SHP77 (cell line): ENCODE data around the gene PREX1.

Source experiments
- DNase-seq, 2 experiments: peaks; one replicate each; lab custom pipeline; 2025; lab: John Stamatoyannopoulos, UW

Gene PREX1

DNA sequence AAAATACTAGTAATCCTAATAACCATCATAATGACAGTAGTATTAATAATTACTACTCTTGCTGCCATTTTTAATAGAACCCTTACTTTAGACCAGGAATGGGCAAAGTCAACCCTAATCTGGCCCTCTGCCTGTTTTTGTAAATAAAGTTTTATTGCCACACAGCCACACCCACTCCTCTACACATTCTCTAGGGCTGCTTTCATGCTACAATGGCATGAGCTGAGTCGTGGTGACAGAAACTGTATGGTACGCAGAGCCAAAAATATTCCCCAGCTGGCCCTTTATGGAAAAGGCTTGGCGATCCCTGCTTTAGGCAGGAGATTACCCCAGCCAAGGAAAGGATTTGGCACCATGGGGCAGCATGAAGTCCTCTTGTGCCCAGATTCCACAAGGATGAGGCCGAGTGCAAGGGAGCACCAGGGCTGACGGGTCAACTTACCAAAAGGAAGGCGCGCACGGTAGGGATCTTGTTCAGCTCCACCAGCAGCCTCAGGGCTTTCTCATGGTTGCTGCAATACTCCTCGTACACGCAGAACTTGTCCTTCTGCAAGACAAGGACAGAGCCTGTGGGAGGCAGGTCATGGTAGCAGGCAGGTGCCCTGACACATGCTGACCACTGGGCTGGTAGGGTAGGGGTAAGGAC, 93.6 kb downstream of the PREX1 start:
- DNase-seq, result no peak

GRCh38 chr20:48733296-48733790, 94.5 kb downstream of the PREX1 start:
- no peak for DNase-seq

- no peak for DNase-seq
These were observed 95.5 kb downstream of the PREX1 start for GRCh38 chr20:48732081-48732829.

- no peak for DNase-seq
These were observed 96.3 kb downstream of the PREX1 start for GRCh38 chr20:48731536-48731935.

- DNase-seq, result no peak
These were observed 96.8 kb downstream of the PREX1 start for GRCh38 chr20:48730977-48731376.

DNA sequence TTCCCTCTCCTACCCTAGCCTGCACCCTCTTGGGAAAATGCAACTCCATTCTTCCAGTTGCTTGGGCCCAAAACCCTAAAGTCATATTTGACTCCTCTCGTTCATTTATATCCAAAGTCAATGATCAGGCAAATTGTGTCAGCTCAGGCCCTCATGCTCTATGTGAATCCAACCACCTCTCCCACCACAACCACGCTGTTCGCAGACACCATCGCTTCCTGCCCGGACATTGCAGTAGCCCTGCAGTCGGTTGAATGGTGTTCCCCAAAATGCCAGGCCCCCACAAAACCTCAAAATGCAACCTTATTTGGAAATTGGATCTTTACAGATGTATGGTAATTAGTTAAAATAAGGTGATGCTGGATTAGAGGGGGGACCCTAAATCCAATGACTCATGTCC, 98.3 kb downstream of the PREX1 start:
- no peak for DNase-seq

- no peak for DNase-seq
These were observed 99.6 kb downstream of the PREX1 start for GRCh38 chr20:48728042-48728825.

DNA sequence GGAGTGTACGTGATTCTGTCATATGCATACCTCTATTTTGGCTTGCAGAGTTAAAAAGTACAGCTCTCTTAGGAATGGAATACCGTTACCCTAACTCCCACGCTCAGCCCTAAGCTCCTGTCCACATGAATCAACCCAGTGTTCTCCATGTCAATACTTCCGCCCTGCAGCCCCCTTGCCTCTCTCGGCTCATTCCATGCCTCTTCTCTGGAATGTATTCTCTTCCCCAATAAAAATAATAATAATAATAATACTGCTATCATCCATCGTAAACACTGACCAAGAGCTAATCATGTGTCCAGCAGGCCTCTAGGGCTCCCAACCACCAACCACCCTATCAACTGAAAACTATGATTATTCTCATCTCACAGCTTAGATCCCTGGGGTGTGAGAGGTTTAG, 100.6 kb downstream of the PREX1 start:
- no peak for DNase-seq

- DNase-seq, result peak; percentile 17 to 36
These were observed 102.2 kb downstream of the PREX1 start for GRCh38 chr20:48725555-48725991.

DNA sequence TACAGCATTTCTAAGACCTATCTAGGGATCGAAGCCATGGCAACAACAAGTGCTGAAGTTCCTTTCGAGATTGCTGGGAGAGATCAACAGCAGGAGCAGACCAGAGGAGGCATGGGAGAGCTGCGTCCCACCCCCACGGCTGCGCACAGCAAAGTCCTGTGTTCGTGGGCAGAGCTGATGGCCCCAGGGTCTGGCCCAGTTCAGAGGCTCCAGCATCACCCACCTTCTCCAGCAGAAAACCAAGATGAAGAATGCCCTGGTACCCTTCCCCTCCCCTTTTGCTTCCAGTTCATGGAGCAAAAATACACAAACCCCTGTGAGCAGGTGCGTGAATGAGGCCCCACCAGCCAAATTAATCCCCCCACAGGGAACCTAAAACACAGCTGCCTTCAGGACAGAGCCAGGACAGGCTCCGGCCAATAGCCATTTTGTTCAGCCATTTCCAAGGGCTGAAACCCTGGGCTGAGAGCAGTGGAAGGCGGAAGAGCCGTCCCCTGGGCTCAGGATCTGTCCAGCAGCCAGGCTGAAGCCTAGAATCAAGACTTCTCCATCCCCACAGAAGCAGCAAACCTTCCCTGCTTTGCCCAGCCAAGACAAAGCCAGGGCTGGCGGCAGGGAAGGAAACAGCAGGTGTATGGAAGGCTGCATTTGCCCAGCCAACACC, 102.8 kb downstream of the PREX1 start:
- no peak for DNase-seq

DNA sequence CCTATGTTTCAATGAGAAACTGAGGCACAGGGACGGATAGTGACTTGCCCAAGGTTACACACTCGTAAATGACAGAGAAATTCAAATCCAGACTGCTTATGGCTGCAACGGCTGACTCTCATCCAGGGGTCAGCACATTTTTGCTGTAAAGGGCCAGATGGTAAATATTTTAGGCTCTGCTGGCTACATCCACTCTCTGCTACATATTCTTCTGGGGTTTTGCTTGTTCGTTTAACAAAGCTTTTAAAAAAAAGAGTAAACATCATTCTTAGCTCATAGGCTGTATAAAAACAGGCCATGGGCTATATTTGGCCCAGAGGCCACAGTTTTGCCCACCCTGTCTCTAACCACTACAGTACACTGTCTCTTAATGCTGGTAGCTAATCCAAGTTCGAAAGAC, 103.4 kb downstream of the PREX1 start:
- DNase-seq, result no peak

GRCh38 chr20:48723308-48724264, 104.2 kb downstream of the PREX1 start:
- peak in 1 of 2 experiments; percentile 37 for DNase-seq

DNA sequence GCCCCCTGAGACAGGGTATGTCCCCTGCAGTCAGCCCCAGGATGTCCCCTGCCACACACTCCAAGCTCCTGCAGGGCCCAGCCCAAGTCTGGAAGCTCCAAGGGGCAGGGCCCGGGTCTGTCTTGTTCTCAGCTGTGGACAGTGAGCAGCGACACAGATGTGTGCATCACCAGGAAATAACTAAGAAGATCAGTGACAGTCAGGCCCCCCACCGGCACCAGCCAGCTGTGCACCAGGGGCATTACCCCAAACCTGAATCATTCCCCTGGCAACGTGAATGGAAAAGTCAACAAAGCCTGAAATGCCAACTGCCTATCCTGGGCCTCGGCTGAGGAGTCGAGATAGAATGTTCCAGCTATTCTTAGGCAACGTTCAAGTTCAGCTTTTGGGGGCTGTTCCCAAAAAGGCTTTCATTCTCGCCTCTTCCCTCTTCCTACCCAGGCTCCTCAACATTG, 105.0 kb downstream of the PREX1 start:
- DNase-seq, result peak; percentile 50 to 68

DNA sequence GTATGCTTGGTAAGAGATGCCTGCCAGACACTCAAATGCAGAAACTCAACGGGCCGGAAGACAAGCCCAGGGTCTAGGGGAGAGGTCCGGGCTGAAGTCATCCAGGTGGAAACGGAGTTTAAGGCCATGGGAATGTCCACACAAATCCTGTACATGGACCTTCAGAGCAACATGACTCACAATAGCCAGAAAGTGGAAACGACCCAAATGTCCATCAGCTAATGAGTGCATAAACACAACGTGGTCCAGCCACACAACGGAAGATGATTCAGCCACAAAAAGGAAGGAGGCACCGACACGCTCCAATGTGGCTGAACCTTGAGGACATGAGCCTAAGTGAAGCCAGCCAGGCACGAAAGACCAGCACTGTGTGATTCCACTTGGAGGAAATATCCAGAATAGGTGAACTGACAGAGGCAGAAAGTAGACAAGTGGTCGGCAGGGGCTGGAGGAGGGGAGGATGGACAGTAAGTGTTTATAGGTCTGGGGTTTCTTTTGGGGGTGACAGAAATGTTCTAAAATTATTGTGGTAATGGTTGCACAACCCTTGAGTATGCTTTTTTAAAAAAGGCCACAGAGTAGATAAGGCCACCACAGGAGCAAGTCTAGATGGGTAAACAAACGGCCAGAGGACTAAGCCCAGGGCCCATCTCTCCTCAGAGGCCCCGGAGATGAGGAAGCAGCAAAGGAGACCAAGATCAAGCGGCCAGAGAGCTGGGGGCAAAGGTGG, 105.6 kb downstream of the PREX1 start:
- no peak for DNase-seq

GRCh38 chr20:48721324-48722001, 106.3 kb downstream of the PREX1 start:
- DNase-seq, result no peak

DNA sequence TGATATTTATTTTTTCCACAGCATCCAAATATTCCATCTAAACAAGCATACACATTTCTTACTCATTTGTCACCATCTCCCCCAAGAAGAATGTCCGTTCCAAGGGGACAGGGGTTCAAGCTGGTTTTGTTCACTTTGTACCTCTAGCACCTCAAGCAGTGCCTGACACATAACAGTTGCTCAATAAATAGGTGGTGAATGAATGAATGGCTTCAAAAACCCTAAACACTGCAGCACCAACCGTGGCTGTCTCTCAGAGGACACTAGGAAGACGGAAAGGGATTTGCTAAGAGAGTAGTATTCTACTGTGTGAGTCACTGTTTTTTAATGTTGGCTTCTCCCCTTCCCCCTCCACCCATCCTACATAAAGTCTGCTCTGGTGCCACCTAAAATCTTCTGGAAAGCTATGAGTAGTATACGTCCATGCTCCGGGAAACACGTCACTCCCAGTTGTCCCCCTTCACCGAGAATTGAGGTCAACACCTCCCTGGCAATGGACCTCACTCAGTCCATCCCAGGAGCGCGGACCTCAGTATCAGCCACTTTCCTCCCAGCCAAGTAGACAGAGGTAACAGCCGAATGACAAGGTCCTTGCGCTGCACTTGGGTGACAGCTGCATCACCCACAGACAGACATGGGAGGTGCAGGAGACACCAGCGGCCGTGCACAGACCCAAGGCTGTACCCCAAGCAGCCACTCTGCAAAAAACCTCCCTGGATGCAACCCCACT, 107.4 kb downstream of the PREX1 start:
- no peak for DNase-seq

DNA sequence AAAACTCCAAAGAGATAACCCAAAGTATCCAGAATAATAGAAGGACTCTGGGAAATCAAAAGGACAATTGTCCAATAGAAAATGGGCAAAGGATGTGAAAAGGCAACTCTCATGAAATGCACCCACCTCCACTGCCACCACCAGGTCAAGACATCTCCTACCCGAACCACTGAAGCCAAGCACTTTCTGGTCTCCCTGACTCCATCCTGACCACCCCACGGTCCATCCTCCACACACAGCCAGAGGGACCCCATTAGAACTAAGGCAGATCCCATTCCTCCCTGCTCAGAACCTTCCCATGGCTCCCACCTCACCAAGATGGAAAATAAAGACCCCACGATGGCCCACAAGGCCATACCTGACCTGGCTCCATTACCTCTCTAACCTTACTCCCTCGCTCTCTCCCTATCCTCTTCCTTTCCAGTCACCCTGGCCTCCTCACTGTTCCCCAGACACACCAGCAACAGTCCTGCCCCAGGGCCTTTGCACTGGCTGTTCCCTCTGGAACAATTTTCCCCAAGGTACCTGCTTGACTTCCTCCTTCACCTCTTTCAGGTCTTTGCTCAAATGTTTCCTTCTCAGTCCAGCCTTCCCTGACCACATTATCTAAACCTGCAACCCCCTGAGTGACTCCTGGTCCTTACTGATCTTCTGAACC, 108.1 kb downstream of the PREX1 start:
- no peak for DNase-seq
